Smooth muscle cell (in vitro differentiated cells): ENCODE measurements around the gene CNTNAP5. TPM values are rescaled to one million over a fixed set of nuclear protein-coding genes. Genes with fewer than 3 reads are reported as not detected.

Experiments
- DNase-seq: peaks from one replicate; lab custom pipeline; 2025; ENCODE audit not compliant: unreplicated experiment; lab: John Stamatoyannopoulos, UW
- H2AFZ ChIP-seq: fragments of 200-600 bp; sonication (generic); 2 replicates; pipeline ENCODE4 v1.6.0; 2016; ENCODE audit warnings: antibody characterized with exemption, low read depth, mild to moderate bottlenecking
- H3F3A ChIP-seq: fragments of 200-600 bp; sonication (generic); 2 replicates; pipeline ENCODE4 v1.6.0; 2017; ENCODE audit warnings: antibody characterized with exemption, low read depth
- H3K27ac ChIP-seq: fragments of 200-600 bp; sonication (generic); 2 replicates; pipeline ENCODE4 v1.5.1; 2016; ENCODE audit warnings: low read depth, mild to moderate bottlenecking
- H3K27me3 ChIP-seq: fragments of 200-600 bp; sonication (generic); 2 replicates; pipeline ENCODE4 v1.6.1; 2016; ENCODE audit warnings: low read depth, mild to moderate bottlenecking
- H3K36me3 ChIP-seq: fragments of 200-600 bp; sonication (generic); 2 replicates; pipeline ENCODE4 v1.5.1; 2016; ENCODE audit warnings: low read depth
- H3K4me1 ChIP-seq: fragments of 200-600 bp; sonication (generic); 2 replicates; pipeline ENCODE4 v1.5.1; 2016; ENCODE audit warnings: low read depth
- H3K4me2 ChIP-seq: fragments of 200-600 bp; sonication (generic); 2 replicates; pipeline ENCODE4 v1.6.0; 2016; ENCODE audit warnings: mild to moderate bottlenecking
- H3K4me3 ChIP-seq: fragments of 200-600 bp; sonication (generic); 2 replicates; pipeline ENCODE4 v1.5.1; 2016; ENCODE audit warnings: mild to moderate bottlenecking
- H3K79me2 ChIP-seq: fragments of 200-600 bp; sonication (generic); 2 replicates; pipeline ENCODE4 v1.6.0; 2016; ENCODE audit warnings: low read depth, mild to moderate bottlenecking
- H3K9ac ChIP-seq: fragments of 200-600 bp; sonication (generic); 2 replicates; pipeline ENCODE4 v1.6.0; 2016; ENCODE audit warnings: low read depth
- H3K9me3 ChIP-seq: fragments of 200-600 bp; sonication (generic); replicated peaks from 2 replicates; pipeline ENCODE4 v1.5.1; 2016; ENCODE audit warnings: low read depth
- H4K20me1 ChIP-seq: fragments of 200-600 bp; sonication (generic); 2 replicates; pipeline ENCODE4 v1.6.0; 2016; ENCODE audit warnings: low read depth
- WGBS: methylation state at CpG from one replicate; pipeline ENCODE4 v1.1.7; 2016; ENCODE audit warnings: low lambda C conversion rate; 5-methylcytosine and 5-hydroxymethylcytosine counted together
- polyA plus RNA-seq: library from polyadenylated mRNA; unstranded; fragments of >200 nt; fragmentation: Nextera tagmentation; extraction: Ambion mirVana; gene quantifications from 2 replicates; pipeline ENCODE4 v1.2.1, GENCODE V29; 2016
- total RNA-seq: library from RNA; depleted of rRNA; stranded (reverse); fragments of >200 nt; gene quantifications from 2 replicates; pipeline ENCODE4 v1.2.3, GENCODE V29; 2014
- TF ChIP-seq, protein P1 (sequence below): fragments of 200-600 bp; sonication (generic); IDR thresholded peaks from 2 replicates; pipeline ENCODE4 v1.5.1; 2017; ENCODE audit warnings: borderline replicate concordance, mild to moderate bottlenecking, antibody characterized with exemption; ENCODE audit not compliant: insufficient read depth, poor library complexity, severe bottlenecking

The CNTNAP5 gene
- total and polyA plus RNA-seq, 2 experiments from 2014 or later, result not detected

DNA sequence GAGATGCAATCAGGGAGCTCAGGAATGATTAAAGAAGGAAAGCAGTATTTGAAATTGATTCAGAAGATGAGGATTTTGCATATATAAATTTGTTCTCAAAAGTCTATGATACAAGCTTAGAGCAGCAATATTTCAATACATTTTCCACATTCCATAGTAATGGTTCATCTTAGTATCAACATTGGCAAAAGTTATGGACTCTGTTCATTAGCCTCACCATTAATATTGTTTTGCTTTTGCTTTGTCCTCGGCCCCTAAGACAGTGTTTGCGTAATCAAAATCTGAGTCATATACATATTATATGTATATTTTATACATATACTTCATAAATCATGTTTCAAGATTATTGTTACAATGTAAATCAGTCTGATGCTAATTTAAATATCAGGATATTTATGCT is 176.6 kb downstream of the CNTNAP5 start:
- no peaks in the 10 kb centered on the region for H4K20me1 ChIP-seq
- 96% methylated on average over 2 of the region's 2 CpGs for WGBS
- TF ChIP-seq, protein P1, sequence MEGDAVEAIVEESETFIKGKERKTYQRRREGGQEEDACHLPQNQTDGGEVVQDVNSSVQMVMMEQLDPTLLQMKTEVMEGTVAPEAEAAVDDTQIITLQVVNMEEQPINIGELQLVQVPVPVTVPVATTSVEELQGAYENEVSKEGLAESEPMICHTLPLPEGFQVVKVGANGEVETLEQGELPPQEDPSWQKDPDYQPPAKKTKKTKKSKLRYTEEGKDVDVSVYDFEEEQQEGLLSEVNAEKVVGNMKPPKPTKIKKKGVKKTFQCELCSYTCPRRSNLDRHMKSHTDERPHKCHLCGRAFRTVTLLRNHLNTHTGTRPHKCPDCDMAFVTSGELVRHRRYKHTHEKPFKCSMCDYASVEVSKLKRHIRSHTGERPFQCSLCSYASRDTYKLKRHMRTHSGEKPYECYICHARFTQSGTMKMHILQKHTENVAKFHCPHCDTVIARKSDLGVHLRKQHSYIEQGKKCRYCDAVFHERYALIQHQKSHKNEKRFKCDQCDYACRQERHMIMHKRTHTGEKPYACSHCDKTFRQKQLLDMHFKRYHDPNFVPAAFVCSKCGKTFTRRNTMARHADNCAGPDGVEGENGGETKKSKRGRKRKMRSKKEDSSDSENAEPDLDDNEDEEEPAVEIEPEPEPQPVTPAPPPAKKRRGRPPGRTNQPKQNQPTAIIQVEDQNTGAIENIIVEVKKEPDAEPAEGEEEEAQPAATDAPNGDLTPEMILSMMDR, result no peak
- no peaks in the 10 kb centered on the region for H3K36me3 ChIP-seq
- H3K9me3 ChIP-seq, result no peaks in the 10 kb centered on the region
- no peaks in the 10 kb centered on the region for H3K27me3 ChIP-seq
- H3K4me1 ChIP-seq, result no peaks in the 10 kb centered on the region
- H2AFZ ChIP-seq, result no peak overlapping the region
- no peak overlapping the region for H3K4me2 ChIP-seq
- no peak overlapping the region for H3K27ac ChIP-seq
- H3K9ac ChIP-seq, result no peak overlapping the region
- no peaks in the 10 kb centered on the region for H3K79me2 ChIP-seq
- H3K4me3 ChIP-seq, result no peak overlapping the region
- DNase-seq, result no peak
- no peaks in the 10 kb centered on the region for H3F3A ChIP-seq

DNA sequence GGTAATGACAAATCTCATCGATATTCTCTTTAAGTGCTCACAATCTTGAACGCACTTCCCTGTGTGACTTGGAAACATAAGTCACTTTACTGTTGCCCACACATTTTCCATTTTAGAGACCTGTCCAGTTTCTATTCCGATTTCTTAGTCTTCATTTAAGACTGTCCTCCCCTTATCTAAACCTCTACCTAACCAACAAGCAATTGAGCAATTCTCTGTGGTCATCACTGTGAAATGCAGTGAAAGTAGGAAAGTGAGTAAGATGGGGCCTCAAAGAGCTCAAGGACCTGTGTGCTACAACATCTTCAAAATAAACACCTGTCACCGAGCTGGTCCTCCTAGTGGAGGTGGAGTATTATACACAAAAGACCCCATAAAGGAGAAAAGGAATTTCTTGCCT is 184.4 kb downstream of the CNTNAP5 start:
- Histone ChIP-seq H4K20me1 (no peaks in the 10 kb centered on the region), H3K9me3 (no peaks in the 10 kb centered on the region), H3K4me3 (no peak overlapping the region), H3K4me1 (no peaks in the 10 kb centered on the region), H3K36me3 (no peaks in the 10 kb centered on the region), H3K79me2 (no peaks in the 10 kb centered on the region), H2AFZ (no peak overlapping the region), H3K27ac (no peak overlapping the region), H3F3A (no peaks in the 10 kb centered on the region), H3K9ac (no peak overlapping the region), H3K4me2 (no peak overlapping the region), H3K27me3 (no peaks in the 10 kb centered on the region)
- WGBS, result 83% methylated on average over 4 of the region's 4 CpGs
- DNase-seq, result no peak
- TF ChIP-seq, protein P1, result no peak

DNA sequence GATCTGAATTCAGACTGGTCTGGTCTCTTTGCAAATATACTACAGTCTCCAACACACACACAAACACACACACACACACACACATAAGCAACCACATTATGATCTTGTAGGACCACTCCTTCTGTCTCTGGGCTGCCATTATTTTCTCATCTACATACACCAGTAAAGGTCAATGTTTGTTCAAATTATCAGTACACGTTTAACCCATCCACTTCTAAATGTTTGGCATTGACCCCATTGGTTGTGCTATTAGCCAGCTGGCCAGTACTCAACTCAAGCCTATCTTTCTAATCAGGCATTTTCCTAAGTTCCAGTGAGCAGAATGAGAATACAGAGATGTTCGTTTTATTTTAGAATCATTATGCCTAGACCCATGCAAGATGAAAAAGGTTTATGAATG is 186.4 kb downstream of the CNTNAP5 start:
- no peaks in the 10 kb centered on the region for H3K4me1 ChIP-seq
- H2AFZ ChIP-seq, result no peak overlapping the region
- H3F3A ChIP-seq, result no peaks in the 10 kb centered on the region
- H4K20me1 ChIP-seq, result no peaks in the 10 kb centered on the region
- H3K9ac ChIP-seq, result no peak overlapping the region
- H3K4me2 ChIP-seq, result no peak overlapping the region
- H3K9me3 ChIP-seq, result no peaks in the 10 kb centered on the region
- H3K27me3 ChIP-seq, result no peaks in the 10 kb centered on the region
- TF ChIP-seq, protein P1, result no peak
- H3K79me2 ChIP-seq, result no peaks in the 10 kb centered on the region
- no peak overlapping the region for H3K27ac ChIP-seq
- no peak overlapping the region for H3K4me3 ChIP-seq
- no peaks in the 10 kb centered on the region for H3K36me3 ChIP-seq
- 88% methylated on average over 2 of the region's 2 CpGs for WGBS
- DNase-seq, result no peak

DNA sequence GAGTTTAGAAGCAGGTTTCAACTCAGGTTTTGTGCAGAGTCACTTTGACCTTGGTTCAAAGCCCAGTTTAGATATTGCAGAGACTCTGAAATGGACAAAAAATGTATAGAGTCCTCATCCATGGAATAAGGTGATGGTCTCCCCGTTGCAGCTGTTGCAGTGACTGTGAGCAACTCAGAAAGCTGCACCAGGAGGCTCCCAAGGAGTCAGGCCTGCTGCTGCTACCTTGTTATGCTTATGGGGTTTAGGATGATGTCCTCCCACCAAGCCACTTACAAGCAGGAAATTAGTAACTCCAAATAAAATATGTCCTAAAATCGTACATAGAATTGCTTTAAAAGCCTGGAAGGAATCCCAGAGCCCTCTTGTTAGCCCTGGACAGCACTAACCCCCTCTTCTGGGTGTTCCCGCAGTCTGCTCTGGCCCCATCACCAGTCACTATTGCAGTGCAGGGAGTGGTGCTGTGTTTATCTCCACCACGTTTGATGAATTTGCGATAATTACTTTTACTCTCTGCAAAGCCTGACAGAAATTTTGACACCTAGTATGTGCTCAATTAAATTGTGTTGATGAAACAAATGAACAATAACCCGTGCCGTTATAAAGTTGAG is 189.0 kb downstream of the CNTNAP5 start:
- Histone ChIP-seq H2AFZ (no peak overlapping the region), H3K79me2 (no peaks in the 10 kb centered on the region), H3K9me3 (no peaks in the 10 kb centered on the region), H3K36me3 (no peaks in the 10 kb centered on the region), H3K4me1 (no peaks in the 10 kb centered on the region), H3K4me2 (no peak overlapping the region), H3K9ac (no peak overlapping the region), H3F3A (no peaks in the 10 kb centered on the region), H3K4me3 (no peak overlapping the region), H4K20me1 (no peaks in the 10 kb centered on the region), H3K27ac (no peak overlapping the region), H3K27me3 (no peaks in the 10 kb centered on the region)
- TF ChIP-seq, protein P1, result no peak
- WGBS, result 67% methylated on average over 7 of the region's 7 CpGs
- DNase-seq, result no peak
